GM11168 (cell line): ENCODE data around the gene CEP43.

ENCODE experiments used
- in situ Hi-C: fragments of 300-500 bp; cut with MboI; formaldehyde crosslinking; loops from one replicate; pipeline ENCODE4 v1.12.0; 2022; ENCODE audit warnings: low sequenced_read_pairs; ENCODE audit not compliant: unreplicated experiment

The CEP43 gene

DNA sequence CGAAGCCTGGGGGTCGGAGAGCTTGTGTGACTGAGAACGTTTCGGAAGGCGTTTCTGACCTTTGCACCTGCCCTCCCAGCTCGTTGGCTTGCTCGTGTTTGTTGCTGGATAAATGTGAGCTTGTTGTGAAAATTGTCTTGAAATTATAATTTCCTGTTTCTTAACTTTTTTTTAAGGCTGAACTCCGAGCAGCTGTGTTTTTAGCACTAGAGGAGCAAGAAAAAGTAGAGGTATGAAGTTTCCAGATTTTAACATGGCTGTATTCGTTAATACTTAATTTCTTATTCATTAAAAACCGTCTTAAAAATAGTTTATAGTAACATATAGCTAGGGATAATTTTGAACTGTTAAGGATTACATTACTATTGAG lies 672 bp downstream of the CEP43 start:
- in situ Hi-C loops, result loop anchor here (10.0 kb wide), 1 partner anchor 135 kb away; no protein-coding TSS in a partner anchor

DNA sequence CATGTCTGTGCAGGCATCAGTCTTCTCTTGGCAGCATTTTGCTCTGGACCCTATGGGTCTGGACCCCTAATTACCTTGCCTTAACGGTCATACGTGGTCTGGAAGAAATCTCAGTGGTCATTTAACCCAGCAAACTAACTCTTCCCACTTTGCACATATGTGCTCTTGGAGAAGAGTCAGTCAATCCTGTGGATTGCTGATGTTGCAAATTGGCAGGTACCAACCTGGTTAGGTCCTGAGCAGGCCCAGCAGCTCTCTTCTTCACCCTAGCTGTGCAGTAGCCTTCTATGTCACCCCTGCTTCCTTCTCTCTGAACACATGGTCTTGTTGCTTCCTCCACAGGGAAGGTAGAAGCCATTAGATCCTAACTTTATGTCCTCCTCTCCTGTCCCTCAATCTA lies 1.6 kb downstream of the CEP43 start:
- in situ Hi-C loops, result loop anchor here (10.0 kb wide), 1 partner anchor 134 kb away; no protein-coding TSS in a partner anchor

DNA sequence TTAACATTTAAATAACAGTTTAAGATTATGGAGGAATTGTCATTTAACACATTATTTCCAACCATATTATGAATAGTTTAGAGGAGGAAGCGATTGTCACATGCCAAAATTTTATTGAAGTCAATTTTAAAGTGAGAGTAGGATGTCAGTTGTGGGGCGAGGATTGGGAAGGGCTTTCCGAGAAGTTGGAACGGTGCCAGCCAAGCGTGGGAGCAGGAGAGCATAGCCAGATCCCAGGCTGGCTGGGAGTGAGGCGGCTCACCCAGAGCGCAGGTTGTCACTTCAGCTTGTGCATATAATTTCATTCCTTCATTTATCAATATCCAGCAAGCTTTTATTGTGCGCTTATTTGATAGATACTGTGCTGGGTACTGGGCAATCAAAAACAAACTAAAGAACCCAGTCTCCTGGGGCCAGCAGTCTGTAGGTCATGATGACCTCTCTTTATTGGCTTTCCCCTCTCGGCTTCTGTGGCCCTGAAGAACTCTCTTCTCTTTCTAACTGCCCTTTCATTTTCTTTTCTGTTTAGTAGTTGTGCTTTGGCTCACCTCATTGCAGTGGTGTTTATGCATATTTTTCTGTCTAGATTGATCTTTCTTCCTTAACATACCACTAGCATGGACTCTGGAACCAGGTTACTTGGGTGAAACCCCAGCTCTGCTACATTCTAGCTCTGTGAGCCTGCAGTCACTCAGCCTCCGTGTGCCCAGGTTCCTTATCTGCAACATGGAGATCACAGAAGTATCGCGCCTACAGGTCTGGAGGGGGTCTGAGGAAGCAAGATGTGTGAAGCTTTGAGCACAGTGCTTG lies 6.4 kb downstream of the CEP43 start:
- in situ Hi-C loops, result loop anchor here (10.0 kb wide), 1 partner anchor 129 kb away; no protein-coding TSS in a partner anchor

DNA sequence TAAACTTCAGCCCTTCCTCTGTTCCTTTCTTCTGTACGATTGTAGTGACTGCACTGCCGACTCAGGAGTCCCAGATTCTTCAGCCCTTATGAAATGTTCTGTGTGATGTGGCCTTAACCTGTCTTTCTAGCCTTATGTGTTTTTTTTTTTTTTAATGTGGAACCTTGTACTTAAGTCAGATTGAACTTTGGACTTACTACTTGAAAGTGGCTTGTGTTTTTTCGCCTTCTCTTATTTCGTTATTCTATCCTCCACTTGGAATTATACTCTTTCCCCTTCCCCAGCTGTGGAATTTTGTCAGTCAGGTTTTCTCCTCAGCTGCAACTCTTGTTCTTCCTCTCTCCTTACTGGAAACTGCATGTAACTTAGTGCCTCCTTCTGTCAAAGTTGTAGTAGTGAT lies 8.8 kb downstream of the CEP43 start:
- in situ Hi-C loops, result loop anchor here (10.0 kb wide), 1 partner anchor 127 kb away; no protein-coding TSS in a partner anchor

DNA sequence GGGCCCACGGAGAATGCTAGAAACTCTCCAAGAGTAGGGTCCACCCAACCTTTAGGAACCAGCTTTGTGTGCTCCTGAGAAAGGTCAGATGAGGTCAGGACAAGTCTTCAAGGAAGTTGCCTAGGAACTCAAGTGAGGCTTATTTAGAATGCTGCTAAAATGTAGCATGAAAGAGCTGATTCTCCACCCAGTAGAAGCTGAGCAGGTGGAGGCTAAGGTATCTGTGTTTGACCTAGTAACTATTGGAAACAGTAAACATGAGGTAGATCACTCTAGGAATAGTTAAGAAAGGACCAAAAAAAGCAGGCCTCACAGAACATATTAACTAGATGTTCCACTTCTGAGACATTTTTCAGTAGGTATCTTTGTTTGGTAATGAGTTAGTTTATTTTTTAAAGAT lies 13.9 kb downstream of the CEP43 start:
- in situ Hi-C loops, result no loop called here

DNA sequence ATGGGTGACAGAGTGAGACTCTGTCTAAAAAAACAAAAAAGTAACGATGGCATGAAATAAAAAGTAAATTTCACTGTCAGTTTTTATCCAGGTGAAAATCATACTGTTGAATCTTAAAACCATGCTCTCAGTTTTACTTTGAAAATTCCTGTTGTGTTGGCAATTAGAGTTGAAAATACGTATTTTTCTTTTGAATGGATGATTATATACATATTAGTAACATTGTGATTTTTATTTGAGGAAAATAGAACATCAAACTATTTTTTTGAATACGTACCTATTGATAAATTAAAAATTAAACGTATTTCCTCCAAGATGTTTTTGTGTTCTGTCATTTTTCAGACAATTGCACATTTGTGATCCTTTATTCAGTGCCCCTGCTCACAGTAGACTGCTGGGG lies 14.7 kb downstream of the CEP43 start:
- in situ Hi-C loops, result no loop called here

DNA sequence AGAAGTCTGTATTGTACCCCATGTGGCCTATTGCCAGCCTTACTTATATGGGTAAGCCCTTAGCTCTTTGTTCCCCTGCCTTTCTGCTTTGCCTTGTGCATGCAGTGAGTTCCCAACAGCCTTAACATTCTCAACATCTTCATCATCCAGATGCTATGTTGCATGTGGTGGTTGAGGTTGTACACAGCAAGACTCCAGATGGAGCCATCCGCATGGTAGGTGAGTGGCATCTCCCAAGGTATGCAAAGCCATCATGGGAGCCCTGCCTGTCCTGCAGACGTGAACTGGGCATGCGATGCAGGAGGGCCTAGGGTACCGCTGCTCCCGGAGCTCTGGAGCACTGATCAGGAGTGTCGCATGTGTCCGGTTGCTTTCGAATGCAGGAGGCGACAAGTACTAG lies 16.1 kb downstream of the CEP43 start:
- in situ Hi-C loops, result no loop called here

DNA sequence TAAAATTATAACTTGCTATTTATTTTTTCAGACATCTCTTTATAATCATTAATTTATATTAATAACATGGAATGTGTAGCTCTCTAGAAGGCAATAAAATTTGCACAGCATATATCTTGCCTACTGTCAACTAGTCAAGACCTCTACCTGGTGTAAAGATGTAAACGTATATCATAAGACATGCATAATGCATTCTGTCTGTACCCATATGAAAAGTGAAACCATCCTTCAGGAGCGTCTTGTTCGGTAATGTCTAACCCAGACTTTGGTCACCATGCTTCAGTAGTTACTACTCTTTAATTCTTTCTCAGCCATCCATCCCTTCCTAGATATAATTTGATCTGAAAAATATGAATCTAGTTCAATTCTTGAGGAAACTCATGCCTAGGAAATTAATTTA lies 21.0 kb downstream of the CEP43 start:
- in situ Hi-C loops, result no loop called here

DNA sequence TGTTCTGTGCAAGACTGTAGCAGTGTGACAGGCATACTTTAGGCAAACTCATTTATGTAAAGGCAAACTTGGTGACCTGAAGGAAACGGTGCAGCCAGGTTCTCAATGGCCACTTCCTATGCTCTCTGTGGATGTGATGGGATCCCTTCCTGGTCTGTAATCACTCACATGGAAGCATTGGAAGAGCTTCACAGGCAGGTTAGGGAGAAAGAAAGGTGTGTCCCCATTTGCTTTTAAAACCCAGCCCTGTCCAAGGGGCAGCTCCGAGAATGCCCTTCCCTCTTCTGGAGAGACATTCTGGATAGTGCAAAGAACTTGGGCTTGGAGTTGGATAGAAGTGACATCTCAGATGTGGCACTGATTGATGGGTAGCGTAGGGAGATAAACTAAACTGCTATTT lies 28.1 kb downstream of the CEP43 start:
- in situ Hi-C loops, result no loop called here

DNA sequence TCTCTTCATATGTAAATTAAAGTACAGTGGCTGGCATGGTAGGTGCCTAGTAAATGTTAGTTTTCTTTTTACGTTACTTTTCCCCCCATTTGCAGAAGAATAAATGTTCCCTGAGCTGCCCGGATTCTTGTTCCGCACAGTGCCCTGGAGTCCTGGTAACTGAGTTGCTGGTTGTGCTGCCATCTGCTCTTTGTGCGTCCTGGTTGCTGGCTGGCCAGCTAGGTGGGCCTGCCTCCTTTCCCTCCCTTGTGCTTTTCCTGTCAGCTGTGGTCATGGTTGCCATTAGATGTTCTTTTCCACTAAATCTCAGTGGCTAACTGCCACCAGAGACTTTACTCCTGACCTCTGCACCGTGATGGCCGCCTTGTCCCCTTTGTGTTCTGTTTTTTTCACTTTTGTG lies 28.6 kb downstream of the CEP43 start:
- in situ Hi-C loops, result no loop called here

DNA sequence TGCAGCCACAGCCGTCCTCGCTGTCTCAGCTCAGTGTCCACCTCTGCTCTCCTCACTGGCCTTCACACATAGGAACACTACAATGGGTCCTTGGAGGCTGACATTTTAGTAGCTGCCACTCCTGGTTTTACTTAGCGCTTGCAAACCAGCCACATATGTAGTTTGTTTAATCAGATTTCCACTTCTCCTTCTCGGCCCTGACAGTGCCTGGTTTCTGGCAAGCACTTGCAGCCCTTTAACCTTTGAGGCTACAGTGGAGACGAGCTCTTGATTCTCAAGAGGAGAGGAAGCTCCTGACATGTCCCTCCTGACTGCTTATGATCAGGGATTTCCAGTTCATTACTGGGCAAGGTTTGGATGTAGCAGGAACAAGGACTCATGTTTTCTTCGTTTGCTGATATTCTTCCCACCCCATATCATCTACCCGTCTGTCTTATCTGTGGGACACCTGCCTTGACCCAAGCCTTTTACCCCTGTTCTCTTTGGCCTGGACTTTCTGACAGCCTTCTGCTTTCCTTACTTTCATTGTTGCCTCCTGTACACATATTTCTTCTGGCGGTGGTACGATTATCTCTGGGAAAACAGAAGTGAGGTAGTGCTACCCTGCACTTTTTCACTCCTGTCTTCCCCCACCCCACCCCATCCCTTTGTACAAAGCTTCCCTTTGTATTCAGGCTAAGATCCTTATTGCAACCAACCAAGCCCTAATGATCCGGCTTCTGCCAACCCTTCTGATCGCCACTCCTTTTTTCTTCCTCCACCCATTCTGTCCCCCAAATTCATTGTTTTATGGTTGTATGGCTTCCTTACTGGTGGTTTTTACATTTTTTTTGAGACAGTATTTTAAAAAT lies 31.2 kb downstream of the CEP43 start:
- in situ Hi-C loops, result no loop called here

DNA sequence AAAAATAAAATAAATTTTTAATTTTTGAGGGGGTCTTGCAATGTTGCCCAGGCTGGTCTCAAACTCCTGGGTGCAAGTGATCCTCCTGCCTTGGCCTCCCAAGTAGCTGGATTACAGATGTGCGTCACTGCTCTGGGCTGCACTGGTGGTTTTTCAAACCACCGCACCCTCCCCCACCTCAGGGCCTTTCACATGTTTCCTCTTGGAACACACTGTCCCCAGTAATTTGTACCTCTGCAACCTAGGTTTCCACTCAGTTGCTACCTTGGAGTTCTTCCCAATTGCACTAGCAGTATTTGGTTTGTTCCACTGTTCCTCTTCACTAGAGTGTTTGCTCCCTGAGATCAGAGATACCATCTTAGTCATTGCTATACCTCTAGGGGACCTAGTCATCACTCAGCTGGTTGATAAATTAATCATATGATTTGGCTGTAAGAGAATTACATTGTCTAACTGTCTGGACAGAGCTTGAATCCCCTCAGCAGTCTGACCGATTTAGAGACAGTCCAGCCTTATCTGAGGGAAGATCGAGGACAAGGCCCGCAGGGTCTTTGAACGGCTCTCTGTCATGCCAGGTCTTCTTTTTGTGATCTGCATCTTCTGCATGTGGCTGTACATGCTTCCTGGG lies 32.0 kb downstream of the CEP43 start:
- in situ Hi-C loops, result no loop called here

DNA sequence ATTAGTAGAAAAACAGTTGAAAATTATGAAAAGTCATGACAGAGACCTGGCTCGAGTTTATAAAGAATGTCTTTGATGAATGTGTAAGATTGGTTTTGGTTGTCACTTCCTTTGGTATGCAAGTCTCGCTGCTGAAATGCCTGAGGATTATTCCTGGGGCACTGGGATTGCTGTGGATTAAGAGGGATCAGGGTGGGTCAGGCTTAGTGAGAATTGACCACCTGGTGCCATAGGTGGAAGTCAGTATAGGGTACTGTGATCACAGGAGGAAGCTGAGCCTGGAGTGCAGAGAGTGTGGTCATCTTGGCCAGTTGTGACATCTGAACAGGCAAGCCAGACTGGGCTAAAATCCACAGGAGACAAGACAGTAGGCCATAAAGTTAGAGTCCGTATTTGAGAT lies 34.9 kb downstream of the CEP43 start:
- in situ Hi-C loops, result no loop called here

DNA sequence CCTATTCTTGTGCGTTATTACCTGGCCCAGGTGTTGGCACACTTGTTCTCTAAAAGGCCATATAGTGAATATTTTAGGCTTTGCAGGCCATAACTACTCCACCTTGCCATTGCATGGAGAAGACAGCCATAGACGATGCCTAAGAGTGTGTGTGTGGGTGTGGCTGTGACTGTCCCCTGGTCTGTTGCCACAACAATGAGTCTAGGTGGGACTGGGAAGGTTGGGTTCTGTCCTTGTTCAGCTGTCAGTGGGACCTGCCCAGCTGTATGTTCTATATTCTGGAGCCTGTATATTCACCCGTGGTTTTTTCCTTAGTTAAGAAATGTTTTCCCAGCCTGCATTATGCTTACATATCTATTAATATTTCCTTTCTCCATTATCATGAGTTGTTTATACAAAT lies 38.6 kb downstream of the CEP43 start:
- in situ Hi-C loops, result no loop called here

DNA sequence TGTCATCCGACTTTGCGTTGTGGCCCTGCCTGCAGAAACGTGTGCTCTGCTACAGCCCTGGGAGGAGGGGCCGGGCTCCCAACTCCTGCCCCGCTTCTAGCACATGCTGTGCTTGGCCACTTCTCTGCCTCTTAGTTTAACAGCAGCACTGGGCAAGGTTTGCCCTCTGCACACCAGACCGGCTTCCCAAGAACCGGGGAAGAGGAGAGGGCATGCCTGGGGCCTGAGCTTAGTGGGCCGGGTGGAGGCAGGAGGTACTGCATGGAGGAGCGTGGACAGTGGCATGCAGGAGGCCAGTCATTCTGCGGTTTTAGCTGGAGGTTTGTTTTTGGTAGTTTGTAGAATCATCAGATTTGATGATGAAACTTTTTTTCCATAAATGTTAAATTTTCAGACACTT lies 45.5 kb downstream of the CEP43 start:
- in situ Hi-C loops, result no loop called here

DNA sequence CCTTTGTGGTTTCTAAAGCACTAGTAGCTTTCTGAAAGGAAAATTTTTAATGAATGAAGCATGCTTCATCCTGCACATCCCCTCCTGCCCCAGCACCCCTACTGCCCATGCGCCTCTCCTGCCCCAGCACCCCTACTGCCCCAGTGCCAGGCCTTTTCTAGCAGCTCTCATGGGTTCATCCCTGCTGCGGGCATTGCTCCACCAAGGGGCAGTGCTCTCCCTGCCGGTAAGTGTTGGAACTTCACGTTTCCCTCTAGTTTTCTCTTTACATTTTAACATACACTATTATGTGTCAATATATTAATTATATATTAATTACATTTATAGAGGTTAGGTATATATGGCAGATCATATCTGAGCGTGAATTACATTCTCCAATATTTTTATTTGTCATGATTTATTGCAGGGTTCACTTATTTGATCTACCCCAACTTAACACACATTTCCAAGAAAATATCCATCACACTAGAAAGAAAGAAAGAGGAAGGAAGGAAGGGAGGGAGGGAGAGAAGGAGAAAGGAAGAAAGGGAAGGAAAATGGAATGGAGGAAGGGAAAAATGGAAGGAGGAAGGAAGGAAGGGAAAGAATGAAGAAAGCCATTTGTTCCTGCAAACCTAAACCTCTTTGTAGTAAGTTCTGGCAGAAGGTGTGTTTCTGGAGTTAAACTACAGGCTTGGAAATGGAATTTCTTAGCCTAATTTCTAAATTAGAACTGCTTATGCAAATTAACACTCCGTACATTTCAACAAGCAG lies 46.8 kb downstream of the CEP43 start:
- in situ Hi-C loops, result no loop called here

DNA sequence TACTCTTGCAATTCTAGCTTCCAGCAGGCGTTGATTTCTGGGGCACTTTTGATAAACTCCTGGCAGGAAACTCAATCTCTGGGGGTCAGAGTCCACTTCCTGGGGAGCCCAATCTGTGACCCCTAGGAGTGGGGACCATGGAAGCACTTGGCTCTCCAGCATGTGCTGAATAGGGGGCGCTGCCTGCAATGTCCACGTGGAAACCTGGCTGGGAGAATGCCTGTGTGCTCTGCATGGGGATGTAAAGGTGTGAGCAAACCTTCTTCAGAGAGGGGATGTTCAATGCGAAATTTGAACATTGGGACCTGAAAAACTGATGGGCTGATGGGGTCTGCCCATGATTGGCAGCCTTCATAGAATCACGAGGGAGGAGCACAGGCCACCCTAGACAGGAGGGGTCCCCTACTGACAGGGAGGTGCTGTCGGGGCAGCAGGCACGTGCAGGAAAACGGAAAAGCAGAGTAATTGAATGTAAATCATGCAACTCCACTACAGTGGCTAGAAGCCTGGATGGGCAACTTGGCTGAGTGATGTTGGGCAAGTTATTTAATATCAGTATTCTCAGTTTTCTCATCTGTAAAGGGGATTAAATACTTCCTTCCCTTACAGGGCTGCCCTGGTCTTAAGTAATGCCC lies 47.8 kb downstream of the CEP43 start:
- in situ Hi-C loops, result no loop called here

DNA sequence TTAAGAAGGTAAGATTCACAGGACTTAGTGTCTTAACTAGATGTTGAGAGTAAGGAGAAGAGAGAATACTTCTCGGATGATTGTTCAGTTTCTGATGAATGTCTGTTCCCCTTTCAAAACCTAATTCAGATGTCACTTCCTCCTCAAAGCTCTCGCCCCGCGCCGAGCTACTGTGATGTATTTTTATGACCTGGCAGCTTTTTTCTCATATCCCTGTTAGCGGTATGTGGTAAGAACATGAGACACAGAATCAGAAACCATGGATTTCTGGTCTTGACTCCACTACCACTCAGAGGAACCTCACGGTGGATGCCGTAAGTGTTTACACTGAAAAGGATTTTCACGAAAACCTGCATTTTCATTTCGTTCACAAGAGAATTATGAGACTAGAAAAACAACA lies 48.4 kb downstream of the CEP43 start:
- in situ Hi-C loops, result no loop called here
